Type B pancreatic cell (in vitro differentiated cells): Measurements from ENCODE around the gene ANKRD35. TPM values are rescaled to one million over a fixed set of nuclear protein-coding genes. Genes with fewer than 3 reads are reported as not detected.
"Not testable (repeated sequence)": the region's sequence is repeated elsewhere in the genome, so short reads cannot be mapped to it uniquely, and the experiment has no call there.

ENCODE experiments used
- DNase-seq: peaks from one replicate; pipeline ENCODE4 v3.0.0; 2021; ENCODE audit warnings: mixed read lengths; ENCODE audit not compliant: unreplicated experiment; ENCODE audit errors: extremely low spot score
- H3K27ac Mint-ChIP-seq: 2 replicates; pipeline ENCODE4 v1.8.0; 2021; ENCODE audit warnings: mild to moderate bottlenecking, mixed read lengths
- H3K27me3 Mint-ChIP-seq: 2 replicates; pipeline ENCODE4 v1.8.0; 2021; ENCODE audit warnings: mixed read lengths
- H3K36me3 Mint-ChIP-seq: 2 replicates; pipeline ENCODE4 v1.8.0; 2021; ENCODE audit warnings: mixed read lengths
- H3K4me1 Mint-ChIP-seq: one replicate; pipeline ENCODE4 v1.8.0; 2021; ENCODE audit warnings: mixed read lengths; ENCODE audit not compliant: unreplicated experiment
- H3K4me3 Mint-ChIP-seq: 2 replicates; pipeline ENCODE4 v1.8.0; 2021; ENCODE audit warnings: mild to moderate bottlenecking, mixed read lengths
- H3K9me3 Mint-ChIP-seq: 2 replicates; pipeline ENCODE4 v1.8.0; 2021; ENCODE audit warnings: mixed read lengths
- long read RNA-seq: library from polyadenylated mRNA; unstranded; transcript quantifications from one replicate; pipeline ENCODE4 v2.0.0, GENCODE V29; 2020
- total RNA-seq: library from RNA; stranded (reverse); gene quantifications from 2 replicates; pipeline ENCODE4 v1.2.1, GENCODE V29; 2021; ENCODE audit warnings: low replicate concordance
- TF ChIP-seq, protein P1 (sequence below): fragments of 200-600 bp; sonication (generic); conservative IDR thresholded peaks from 2 replicates; pipeline ENCODE4 v1.5.0; 2021; ENCODE audit warnings: antibody characterized with exemption, mild to moderate bottlenecking

The ANKRD35 gene
- 0.12 and 0.56 TPM in 2 replicates for total RNA-seq
- long read RNA-seq = 0 reads

GRCh38 chr1:145885738-145886287, at the start of gene ANKRD35:
TSS of gene ANKRD35 (minus strand) at chr1:145885866. CDS start at chr1:145885758, 108 bp downstream.
- Mint-ChIP-seq H3K4me1 (peaks cover 5% of the 10 kb centered on the region), H3K4me3 (peak within 1 kb of the TSS; percentile 86), H3K9me3 (no peaks in the 10 kb centered on the region), H3K27me3 (peaks cover 38% of the 10 kb centered on the region), H3K36me3 (no peaks in the 10 kb centered on the region), H3K27ac (no peak within 1 kb of the TSS)
- peak; percentile 80 for DNase-seq
- TF ChIP-seq, protein P1, sequence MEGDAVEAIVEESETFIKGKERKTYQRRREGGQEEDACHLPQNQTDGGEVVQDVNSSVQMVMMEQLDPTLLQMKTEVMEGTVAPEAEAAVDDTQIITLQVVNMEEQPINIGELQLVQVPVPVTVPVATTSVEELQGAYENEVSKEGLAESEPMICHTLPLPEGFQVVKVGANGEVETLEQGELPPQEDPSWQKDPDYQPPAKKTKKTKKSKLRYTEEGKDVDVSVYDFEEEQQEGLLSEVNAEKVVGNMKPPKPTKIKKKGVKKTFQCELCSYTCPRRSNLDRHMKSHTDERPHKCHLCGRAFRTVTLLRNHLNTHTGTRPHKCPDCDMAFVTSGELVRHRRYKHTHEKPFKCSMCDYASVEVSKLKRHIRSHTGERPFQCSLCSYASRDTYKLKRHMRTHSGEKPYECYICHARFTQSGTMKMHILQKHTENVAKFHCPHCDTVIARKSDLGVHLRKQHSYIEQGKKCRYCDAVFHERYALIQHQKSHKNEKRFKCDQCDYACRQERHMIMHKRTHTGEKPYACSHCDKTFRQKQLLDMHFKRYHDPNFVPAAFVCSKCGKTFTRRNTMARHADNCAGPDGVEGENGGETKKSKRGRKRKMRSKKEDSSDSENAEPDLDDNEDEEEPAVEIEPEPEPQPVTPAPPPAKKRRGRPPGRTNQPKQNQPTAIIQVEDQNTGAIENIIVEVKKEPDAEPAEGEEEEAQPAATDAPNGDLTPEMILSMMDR = no peak

DNA sequence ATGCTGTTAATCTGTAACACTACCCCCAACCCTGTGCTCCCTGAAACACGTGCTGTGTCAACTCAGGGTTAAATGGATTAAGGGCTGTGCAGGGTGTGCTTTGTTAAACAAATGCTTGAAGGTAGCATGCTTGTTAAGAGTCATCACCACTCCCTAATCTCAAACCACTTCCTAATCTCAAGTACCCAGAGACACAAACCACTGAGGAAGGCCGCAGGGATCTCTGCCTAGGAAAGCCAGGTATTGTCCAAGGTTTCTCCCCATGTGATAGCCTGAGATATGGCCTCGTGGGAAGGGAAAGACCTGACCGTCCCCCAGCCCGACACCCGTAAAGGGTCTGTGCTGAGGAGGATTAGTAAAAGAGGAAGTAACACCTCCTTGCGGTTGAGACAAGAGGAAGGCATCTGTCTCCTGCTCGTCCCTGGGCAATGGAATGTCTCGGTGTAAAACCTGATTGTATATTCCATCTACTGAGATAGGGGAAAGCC, 46.9 kb upstream of the ANKRD35 start:
- not testable (repeated sequence) for H3K27ac Mint-ChIP-seq, H3K27me3 Mint-ChIP-seq

DNA sequence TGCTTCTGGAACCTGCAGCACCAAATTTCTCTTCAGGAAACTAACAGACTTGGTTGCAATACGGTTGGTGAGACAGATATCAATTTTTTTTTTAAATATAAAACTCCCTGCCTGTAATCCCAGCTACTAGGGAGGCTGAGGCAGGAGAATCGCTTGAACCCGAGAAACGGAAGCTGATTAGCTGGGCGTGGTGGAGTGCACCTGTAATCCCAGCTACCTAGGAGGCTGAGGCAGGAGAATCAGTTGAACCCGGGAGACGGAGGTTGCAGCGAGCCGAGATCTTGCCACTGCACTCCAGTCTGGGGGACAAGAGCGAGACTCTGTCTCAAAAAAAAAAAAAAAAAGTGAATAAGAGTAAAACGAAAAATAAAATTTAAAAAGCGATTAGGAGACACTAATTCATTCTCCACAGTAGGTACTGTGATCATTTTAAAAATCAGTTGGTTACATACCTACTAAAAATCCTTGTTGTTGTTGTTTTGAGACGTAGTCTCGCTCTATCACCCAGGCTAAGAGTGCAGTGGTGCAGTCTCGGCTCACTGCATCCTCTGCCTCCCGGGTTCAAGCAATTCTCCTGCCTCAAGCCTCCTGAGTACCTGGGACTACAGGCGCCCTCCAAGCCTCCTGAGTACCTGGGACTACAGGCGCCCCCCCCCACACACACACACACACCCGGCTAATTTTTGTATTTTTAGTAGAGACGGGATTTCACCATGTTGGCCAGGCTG, 42.4 kb upstream of the ANKRD35 start:
- H3K27ac Mint-ChIP-seq = peak overlapping the region; percentile 73
- DNase-seq = no peak
- peaks cover 6% of the 10 kb centered on the region for H3K36me3 Mint-ChIP-seq
- no peaks in the 10 kb centered on the region for H3K9me3 Mint-ChIP-seq
- H3K27me3 Mint-ChIP-seq = no peaks in the 10 kb centered on the region
- H3K4me3 Mint-ChIP-seq = peak overlapping the region; percentile 86
- peaks cover 13% of the 10 kb centered on the region for H3K4me1 Mint-ChIP-seq
- TF ChIP-seq, protein P1 = no peak

More for the DNA sequence above, 46.9 kb upstream of the ANKRD35 start:
- not testable (repeated sequence) for H3K9me3 Mint-ChIP-seq, DNase-seq, H3K4me1 Mint-ChIP-seq, H3K36me3 Mint-ChIP-seq, H3K4me3 Mint-ChIP-seq

DNA sequence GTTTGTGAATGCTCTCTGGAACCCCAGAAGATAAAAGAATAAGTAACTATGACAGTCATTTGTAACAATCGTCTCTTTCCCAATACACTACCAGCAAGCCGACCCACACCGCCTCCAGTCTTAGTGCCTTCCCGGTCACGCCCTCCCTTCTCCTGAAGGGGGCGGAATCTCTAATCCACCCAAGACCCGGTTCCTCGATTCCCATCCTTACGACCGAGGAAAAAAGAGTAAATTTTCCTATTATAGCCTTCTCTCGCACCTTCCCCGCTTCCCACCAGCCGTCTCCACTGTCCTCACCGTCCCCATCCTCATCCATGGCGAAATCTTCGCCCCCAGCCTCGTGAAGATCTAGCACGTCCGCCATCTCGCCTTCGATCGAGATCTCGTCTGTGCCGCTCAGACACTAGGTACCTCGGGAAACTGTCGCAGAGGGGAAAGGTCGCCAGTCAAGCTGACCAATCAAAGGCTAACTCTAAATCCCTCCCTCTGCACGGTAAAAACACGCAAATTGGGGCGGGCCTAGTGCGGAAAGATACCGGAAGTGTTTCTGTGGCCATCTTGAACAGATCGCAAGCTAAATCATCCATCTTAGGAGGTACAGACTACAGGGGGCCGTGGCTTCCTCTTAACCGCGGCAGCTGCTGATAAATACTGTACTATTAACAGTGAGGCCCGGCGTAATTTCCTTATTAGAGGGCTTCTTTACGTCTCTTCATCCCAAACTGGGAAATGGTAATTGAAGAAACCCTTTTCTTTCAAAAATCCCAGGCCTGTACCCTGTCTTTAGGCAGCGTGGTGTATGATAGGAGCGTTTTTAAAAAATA, 41.6 kb upstream of the ANKRD35 start, which contains the start of gene RBM8A:
RBM8A (minus strand) TSS at position 422 of the 824 bp plus-strand sequence; CDS start at position 364, 58 bp downstream.
- TF ChIP-seq, protein P1 = peak; percentile 78
- Mint-ChIP-seq H3K4me3 (no peak within 1 kb of the TSS), H3K4me1 (peaks cover 13% of the 10 kb centered on the region), H3K27me3 (no peaks in the 10 kb centered on the region), H3K27ac (no peak within 1 kb of the TSS), H3K36me3 (peaks cover 6% of the 10 kb centered on the region), H3K9me3 (no peaks in the 10 kb centered on the region)
- peak; percentile 87 for DNase-seq

DNA sequence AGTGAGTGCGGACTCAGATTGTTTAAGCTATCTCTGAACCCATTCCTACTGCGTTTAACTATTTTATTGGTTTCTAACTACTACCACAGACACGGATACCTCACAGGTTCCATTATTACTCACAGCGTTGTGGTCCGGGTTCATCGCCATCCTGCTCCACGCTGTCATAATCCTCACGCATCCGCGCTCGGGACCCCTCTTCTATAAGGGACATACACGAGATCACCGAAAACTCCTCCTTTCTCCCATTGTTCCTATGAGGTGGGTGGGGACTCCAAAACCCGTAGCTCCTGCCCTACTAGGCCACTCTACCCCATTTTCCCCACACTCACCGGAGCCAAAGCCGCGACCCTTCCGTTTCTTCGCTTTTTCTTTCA, 41.0 kb upstream of the ANKRD35 start:
- Mint-ChIP-seq H3K36me3 (peaks cover 6% of the 10 kb centered on the region), H3K4me1 (peaks cover 13% of the 10 kb centered on the region), H3K9me3 (no peaks in the 10 kb centered on the region), H3K27ac (no peak overlapping the region), H3K27me3 (no peaks in the 10 kb centered on the region), H3K4me3 (no peak overlapping the region)
- DNase-seq = no peak
- TF ChIP-seq, protein P1 = no peak
